ENCODE data around the gene GJC3. TPM values are rescaled to one million over a fixed set of nuclear protein-coding genes. Genes with fewer than 3 reads are reported as not detected.
A peak's percentile ranks its signal among the peaks of the same experiment; 100 is the strongest.

Gene GJC3
- total and polyA plus RNA-seq, 2 experiments from 2014 or later = not detected

DNA sequence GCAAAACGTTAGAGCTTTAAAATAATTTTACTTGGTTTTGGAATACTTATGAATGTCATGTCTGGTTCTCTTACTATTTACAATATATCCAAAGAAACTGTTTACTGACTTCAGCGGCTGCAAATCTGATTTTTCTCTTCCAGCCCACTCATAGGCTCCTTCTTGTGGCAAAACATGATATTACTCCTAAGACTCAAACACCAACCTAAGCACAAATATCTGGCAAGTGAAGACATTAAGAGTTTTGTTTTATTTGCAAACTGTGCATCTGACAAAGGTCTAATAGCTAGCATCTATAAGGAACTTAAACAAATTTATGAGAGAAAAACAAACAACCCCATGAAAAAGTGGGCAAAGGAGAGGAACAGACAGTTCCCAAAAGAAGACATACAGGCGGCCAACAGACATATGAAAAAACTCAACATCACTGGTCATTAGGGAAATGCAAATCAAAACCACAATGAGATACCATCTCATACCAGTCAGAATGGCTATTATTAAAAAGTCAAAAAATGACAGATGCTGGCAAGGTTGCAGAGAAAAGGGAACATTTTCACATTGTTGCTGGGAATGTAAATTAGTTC lies 20.3 kb upstream of the GJC3 start:
- H3K9me3 ChIP-seq (ENCODE audit: low read depth) = no peaks in the 10 kb centered on the region
- no peak for DNase-seq (ENCODE audit: low spot score)
- no peak overlapping the region for H3K4me3 ChIP-seq
- H3K9me2 ChIP-seq (replicated peaks; ENCODE audit: insufficient read depth) = no peaks in the 10 kb centered on the region
- TF ChIP-seq EZH2phosphoT487 (IDR thresholded peaks at IDR 0.05; ENCODE audit: low read depth, severe bottlenecking, unreplicated experiment) = no peak
- TF ChIP-seq, protein P1, sequence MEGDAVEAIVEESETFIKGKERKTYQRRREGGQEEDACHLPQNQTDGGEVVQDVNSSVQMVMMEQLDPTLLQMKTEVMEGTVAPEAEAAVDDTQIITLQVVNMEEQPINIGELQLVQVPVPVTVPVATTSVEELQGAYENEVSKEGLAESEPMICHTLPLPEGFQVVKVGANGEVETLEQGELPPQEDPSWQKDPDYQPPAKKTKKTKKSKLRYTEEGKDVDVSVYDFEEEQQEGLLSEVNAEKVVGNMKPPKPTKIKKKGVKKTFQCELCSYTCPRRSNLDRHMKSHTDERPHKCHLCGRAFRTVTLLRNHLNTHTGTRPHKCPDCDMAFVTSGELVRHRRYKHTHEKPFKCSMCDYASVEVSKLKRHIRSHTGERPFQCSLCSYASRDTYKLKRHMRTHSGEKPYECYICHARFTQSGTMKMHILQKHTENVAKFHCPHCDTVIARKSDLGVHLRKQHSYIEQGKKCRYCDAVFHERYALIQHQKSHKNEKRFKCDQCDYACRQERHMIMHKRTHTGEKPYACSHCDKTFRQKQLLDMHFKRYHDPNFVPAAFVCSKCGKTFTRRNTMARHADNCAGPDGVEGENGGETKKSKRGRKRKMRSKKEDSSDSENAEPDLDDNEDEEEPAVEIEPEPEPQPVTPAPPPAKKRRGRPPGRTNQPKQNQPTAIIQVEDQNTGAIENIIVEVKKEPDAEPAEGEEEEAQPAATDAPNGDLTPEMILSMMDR (IDR thresholded peaks at IDR 0.05; ENCODE audit: poor library complexity) = peak; percentile 30
- 80% methylated on average over 3 of the region's 3 CpGs for WGBS (ENCODE audit: low lambda C conversion rate, missing lambda C conversion rate)
- no peak overlapping the region for H2AFZ ChIP-seq
- H3K4me2 ChIP-seq = no peak overlapping the region
- no peaks in the 10 kb centered on the region for H3K4me1 ChIP-seq (ENCODE audit: insufficient read depth)
- no peak overlapping the region for H3K27ac ChIP-seq
- H4K20me1 ChIP-seq (ENCODE audit: insufficient read depth, poor library complexity, severe bottlenecking) = no peaks in the 10 kb centered on the region
- H3K79me2 ChIP-seq = no peaks in the 10 kb centered on the region
- H3K27me3 ChIP-seq = no peaks in the 10 kb centered on the region
- no peaks in the 10 kb centered on the region for H3K36me3 ChIP-seq (replicated peaks; ENCODE audit: insufficient read depth, low read depth)

DNA sequence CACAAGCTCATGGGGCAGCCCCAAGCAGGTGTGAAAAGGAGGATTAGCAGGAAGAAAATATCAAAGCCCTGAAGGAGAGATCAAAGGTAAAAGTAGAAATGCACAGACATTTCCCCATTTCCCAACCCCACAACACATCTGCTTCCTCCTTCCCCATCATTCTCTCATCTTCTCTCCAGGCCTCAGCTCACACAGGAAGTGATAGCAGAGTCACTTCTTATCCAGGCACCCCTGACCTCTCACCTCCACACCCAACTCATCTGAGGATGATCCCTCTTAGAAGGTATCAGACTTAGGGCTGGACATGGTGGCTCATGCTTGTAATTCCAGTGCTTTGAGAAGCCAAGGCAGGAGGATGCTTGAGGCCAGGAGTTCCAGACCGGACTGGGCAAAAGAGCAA lies 18.2 kb upstream of the GJC3 start:
- Histone ChIP-seq H3K4me2 (no peak overlapping the region), H3K4me1 (ENCODE audit: insufficient read depth) (no peaks in the 10 kb centered on the region), H3K9me2 (replicated peaks; ENCODE audit: insufficient read depth) (no peaks in the 10 kb centered on the region), H2AFZ (no peak overlapping the region), H3K4me3 (no peak overlapping the region), H3K9me3 (ENCODE audit: low read depth) (no peaks in the 10 kb centered on the region), H3K36me3 (replicated peaks; ENCODE audit: insufficient read depth, low read depth) (no peaks in the 10 kb centered on the region), H3K27me3 (no peaks in the 10 kb centered on the region), H3K27ac (no peak overlapping the region), H3K79me2 (no peaks in the 10 kb centered on the region), H4K20me1 (ENCODE audit: insufficient read depth, poor library complexity, severe bottlenecking) (no peaks in the 10 kb centered on the region)
- DNase-seq (ENCODE audit: low spot score) = no peak
- TF ChIP-seq, protein P1 (IDR thresholded peaks at IDR 0.05; ENCODE audit: poor library complexity) = no peak
- TF ChIP-seq EZH2 (IDR thresholded peaks at IDR 0.05; ENCODE audit: borderline replicate concordance) (no peak), EZH2phosphoT487 (IDR thresholded peaks at IDR 0.05; ENCODE audit: low read depth, severe bottlenecking, unreplicated experiment) (no peak)
- WGBS (ENCODE audit: low lambda C conversion rate, missing lambda C conversion rate) = 94% methylated on average over 1 of the region's 1 CpG

DNA sequence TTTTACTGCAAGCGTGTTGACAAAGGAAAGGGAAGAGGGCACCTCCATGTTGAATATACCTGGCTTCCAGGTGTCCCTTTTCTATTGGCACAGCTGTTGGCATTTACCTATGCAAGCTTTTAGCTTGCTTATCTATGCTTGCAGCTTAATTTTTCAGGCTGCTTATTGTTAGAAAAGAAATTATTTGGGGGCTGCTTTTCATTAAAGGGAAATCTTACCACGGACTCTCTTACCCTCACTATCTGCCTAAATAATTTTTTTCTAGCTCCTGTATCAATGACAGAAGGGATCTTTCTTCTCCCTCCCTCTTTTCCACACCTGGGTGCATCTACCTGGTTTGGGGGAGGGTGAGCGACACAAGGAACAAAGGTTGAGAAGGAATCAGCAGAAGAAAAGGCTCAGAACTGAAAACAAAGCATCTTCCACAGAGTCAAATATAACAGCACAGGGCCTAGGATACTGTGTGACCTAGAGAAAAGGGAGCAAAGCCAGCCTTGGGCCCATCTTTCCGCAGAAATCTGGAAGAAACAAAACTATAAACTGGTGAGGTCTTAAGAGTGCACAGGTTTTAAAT lies 15.2 kb upstream of the GJC3 start:
- Histone ChIP-seq H3K79me2 (no peaks in the 10 kb centered on the region), H3K27ac (no peak overlapping the region), H3K4me2 (no peak overlapping the region), H3K4me1 (ENCODE audit: insufficient read depth) (no peaks in the 10 kb centered on the region), H2AFZ (no peak overlapping the region), H3K27me3 (no peaks in the 10 kb centered on the region), H3K36me3 (replicated peaks; ENCODE audit: insufficient read depth, low read depth) (no peaks in the 10 kb centered on the region), H3K9me2 (replicated peaks; ENCODE audit: insufficient read depth) (no peaks in the 10 kb centered on the region), H3K4me3 (no peak overlapping the region), H3K9me3 (ENCODE audit: low read depth) (no peaks in the 10 kb centered on the region), H4K20me1 (ENCODE audit: insufficient read depth, poor library complexity, severe bottlenecking) (no peaks in the 10 kb centered on the region)
- no peak for TF ChIP-seq EZH2phosphoT487 (IDR thresholded peaks at IDR 0.05; ENCODE audit: low read depth, severe bottlenecking, unreplicated experiment)
- TF ChIP-seq EZH2 (IDR thresholded peaks at IDR 0.05; ENCODE audit: borderline replicate concordance) = no peak
- TF ChIP-seq, protein P1 (IDR thresholded peaks at IDR 0.05; ENCODE audit: poor library complexity) = no peak
- no peak for DNase-seq (ENCODE audit: low spot score)
- 63% methylated on average over 4 of the region's 4 CpGs for WGBS (ENCODE audit: low lambda C conversion rate, missing lambda C conversion rate)

Data from hepatocyte (in vitro differentiated cells).